Retina (tissue), 1 donor: ENCODE data around the gene ULBP1.
"Not testable (repeated sequence)": the region's sequence is repeated elsewhere in the genome, so short reads cannot be mapped to it uniquely, and the experiment has no call there.

Source experiments
- DNase-seq: peaks from one replicate; pipeline ENCODE4 v3.0.0-alpha.2; 2016

ULBP1 gene

DNA sequence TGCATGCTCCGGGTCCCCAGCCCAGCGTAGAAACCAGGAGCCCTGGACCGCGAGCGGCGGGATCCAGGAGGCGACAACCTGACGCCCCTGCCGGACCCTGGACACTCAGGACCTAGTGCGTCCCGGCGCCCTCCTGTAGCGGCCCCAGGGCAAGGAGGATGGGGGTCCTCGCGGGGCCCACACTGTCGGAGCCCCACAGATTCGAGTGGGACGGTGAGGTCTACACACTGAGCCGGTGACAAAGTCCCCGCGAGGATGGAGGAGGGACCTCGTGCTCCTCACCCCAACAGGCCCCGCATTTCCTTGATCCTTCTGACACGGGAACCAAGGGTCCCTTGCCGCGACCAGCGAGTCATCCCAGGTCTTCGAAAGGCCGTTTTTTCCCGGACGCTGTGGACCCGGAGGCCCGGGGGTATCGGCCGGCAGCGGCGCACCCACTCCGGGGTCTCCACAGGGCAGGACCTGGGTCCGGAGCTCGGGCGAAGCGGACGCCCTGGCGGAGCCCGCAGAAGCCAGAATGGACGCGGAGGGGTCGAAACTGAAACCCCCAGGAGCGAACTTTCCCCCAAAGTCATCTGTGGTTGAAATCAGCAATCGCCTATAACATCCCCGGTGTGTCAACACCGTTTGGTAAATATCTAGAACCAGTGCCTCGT, 9.3 kb upstream of the ULBP1 start:
- not testable (repeated sequence) for DNase-seq

DNA sequence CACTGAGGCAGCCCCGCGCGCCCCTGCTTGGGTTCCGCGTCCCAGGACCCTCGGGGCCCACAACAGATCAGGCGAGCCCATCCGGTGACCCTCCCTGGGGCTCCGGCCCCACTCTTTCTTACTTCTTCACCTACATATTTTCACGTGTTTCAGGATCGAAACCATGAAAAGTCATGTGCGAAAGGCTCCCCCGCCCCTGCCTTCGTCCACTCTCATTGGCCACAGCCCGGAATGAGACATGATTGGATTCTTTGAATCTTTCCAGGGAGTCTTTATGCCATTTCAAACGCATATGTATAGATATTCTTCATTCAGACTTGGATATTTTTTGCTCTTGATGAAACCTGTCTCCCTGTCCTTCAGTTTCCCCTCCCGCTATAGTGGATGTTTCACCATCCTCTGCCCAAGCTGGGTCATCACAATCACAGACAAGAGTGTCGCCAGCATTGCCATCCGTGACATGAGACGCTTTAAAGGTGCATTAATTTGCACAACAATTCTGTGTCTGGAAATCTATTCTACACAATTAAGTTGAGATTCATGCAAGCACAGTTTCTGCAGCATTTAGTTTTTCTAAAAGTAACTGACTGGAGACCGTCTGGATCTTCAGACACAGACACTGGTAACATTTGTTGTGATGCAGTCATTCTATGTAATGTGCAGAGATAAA, 8.6 kb upstream of the ULBP1 start:
- DNase-seq, result not testable (repeated sequence)

DNA sequence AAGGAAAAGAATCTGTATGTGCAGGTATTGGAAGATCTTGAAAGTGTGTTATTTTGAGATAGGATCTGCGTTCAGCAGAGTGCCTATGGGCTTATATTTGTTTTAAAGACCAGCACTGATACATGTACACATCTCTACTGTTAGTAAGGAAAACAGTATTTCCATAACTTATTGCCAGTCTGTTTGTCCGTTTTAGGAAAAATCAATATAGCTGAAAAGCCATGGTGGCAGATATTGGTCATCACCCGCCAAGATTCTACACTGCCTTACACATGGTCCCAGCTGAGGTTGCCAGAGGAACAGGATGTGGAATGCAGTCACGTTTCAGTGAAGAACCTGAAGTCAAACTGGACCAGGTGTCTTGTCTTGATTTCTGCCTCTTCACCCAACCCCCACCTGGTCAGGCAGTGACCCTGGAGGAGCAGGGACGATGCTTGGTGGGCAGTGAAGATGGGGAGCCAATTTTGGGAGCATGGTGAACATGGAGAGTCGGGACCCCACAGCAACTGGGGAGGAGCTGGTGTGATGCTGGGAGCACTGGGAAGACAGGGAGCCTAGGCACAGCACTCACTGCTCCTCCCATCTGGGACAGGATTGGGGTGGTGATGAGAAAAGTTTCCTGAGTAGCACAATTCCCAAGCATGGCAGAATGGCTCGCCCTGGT, 8.0 kb upstream of the ULBP1 start:
- not testable (repeated sequence) for DNase-seq

DNA sequence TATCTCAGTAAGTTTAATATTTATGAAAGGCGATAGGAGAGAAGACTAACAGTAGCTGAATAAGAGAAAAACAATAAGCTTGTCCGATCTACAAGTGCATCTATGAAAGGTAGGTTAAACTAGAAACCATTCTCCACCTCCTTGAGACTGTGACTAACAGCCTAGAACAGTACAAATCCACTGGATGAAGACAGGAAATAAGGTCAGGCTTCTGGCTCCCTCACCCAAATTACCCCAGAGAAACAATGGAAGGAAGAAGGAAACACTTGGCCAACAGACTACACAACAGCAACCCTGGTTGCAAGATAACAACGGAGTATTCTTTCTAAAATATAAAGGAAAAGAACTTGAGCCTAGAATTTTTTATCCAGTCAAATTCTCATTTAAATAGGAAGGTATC, 5.6 kb upstream of the ULBP1 start:
- not testable (repeated sequence) for DNase-seq

DNA sequence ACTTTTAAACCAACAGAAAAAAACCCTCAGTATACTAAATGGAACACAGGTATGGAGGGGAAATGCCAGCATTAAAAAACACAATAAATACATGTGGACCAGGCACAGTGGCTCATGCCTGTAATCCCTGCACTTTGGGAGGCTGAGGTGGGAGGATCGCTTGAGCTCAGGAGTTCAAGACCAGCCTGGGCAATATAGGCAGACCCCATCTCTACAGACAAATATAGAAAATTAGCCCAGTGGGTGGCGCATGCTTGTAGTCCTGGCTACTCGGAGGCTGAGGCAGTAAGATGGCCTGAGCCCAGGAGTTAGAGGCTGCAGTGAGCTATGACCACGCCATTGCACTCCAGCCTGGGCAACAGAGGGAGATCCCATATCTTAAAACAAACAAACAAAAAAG, 3.9 kb upstream of the ULBP1 start:
- not testable (repeated sequence) for DNase-seq

DNA sequence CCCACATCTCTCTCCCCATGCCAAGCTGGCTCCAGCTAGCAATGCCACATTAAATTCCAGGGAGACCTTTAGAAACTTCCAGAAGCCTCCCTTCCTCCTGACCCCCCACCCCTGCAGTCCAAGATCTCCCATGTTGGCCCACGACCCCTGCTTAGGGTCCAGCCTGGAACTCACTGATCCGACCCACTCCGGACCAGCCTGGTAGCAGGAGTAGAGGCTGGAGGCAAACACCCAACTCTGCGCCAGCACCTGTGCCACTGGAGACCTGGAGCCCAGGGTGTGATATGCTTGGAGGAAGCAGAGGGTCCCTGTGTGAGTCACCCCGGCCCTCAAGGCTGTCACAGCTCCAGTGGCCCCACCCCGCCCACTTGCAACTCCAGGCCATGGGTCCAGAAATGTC, 3.3 kb upstream of the ULBP1 start:
- no peak for DNase-seq

DNA sequence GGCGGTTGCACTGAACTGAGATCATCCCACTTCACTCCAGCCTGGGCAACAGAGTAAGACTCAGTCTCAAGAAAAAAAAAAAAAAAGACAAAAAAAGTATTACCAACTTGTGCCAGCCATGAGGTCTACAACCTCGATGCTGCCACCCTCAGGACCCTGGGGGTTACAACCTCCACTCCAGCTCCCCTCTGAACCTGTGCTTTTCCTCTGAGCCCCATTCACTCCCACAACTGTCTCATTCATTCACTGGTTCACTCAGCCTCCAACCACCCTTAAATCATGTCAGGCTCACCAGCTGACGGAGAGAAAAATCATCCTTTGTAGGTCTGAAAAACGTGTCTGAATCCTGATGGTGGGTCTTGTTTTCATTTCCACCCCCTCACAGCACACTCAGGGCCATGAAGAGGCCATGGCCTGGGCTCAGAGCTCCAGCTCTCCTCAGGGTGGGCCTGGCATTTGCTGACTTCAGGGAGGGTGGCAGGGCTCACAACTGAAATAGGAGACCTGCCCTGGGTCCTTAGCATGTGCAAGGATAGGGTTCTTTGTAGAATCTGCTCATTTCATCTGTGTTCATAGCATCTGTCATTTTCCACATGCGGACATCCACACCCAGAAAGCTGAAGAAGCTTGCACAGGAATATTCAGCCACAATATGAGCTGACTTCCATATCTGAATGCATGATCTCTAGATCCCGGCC, 1.9 kb upstream of the ULBP1 start:
- DNase-seq, result no peak

DNA sequence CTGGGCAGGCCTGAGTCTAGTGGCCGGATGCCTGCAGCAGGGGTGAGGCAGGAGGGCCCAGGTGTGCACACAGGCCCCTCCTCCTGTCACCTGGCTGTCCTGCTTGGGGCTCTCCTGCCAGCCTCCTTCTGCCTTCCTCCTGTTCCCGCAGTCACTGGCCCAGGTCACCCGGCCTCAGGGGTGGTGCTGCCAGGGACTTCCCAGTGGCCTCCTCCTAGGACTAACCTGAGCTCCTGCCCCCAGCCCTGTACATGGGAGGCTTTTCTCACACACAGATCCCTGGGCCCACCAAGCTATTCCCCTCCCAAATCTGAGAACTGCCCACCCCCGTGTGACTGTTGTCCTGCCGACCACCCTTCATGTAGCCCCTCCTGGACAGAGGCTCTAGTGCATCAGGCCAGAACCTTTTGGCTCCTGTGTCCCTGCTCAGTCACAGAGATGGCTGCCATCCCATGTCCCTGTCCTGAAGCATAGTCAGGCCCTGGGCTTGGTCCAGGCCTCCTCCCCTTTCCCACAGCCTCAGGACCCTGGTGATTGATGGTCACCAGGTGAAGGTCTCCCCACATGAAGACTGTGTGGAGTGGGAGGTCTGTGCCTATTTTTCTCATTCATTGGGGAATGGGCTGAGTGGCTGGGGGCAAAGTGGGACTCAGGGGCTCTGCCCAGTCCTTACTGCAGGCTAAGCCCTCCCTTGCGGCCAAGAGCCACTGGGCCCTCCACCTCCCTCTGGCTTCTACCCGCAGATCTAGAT, 1.1 kb upstream of the ULBP1 start:
- DNase-seq, result no peak

DNA sequence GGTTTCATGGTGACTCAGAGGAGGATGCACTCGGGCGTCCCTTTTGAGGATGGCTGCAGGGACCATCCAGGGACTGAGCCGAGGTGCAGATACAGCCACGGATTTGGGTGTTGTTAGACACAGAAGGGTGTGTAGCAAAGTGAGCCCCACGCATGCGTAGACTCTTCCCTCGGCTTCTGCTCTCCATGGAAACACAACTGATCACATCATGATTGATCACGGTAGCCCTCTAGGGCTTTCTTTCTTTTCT, 606 bp upstream of the ULBP1 start:
- DNase-seq, result no peak

DNA sequence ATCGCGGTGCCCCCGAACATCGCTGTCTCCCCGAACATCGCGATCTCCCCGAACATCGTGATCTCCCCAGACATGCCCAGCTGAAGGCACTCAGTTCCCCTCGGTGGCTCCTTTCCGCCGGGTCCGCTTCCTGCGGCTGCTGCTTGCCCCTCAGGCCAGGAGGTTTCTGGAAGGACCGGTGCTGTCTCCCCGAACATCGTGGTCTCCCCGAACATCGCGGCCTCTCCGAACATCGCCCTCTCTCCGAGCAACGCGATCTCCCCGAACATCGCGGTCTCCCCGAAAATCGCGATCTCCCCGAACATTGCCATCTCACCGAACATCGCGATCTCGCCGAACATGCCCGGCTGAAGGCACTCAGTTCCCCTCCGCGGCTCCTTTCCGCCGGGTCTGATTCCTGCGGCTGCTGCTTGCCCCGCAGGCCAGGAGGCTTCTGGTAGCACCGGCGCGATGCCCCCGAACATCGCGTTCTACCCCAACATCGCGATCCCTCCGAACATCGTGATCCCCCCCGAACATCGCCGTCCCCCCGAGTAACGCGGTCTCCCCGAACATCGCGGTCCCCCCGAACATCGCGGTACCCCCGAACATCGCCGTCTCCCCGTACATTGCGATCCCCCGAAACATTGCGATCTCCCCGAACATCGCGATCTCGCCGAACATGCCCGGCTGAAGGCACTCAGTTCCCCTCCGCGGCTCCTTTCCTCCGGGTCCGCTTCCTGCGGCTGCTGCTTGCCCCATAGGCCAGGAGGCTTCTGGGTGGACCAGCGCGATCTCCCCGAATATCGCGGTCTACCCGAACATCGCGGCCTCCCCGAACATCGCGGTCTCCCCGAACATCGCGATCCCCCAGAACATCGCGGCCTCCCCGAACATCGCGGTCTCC, 808 bp downstream of the ULBP1 start:
- DNase-seq, result peak; percentile 84

DNA sequence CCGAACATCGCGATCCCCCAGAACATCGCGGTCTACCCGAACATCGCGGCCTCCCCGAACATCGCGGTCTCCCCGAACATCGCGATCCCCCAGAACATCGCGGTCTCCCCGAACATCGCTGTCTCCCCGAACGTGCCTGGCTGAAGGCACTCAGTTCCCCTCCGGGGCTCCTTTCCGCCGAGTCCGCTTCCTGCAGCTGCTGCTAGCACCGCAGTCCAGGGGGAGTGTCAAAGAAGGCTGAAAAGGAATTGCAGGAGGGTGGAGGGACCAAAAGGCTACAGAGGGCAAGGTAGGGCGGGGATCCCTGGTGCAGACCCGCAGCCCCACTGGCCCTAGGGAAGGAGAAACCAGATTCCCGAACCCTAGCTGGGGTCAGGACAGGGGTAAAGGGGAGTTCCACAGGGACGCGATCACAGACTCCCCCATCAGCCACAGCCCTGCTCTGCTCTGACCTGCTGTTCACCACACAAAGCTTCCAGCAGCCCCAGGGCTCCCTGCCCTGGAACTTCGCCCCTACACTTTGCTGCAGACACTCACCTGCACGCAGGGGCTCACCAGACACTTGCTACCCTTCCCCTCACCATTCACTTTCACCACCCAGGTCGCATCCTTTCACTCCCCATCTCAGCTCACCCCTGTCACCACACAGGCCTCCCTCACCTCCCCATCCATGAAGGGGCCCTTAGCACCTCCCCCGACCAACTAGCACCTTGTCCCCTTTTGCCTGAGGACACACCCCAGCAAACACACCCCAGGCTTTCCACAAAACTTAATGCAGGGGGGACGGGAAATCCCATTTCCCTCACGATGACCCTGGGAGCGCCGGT, 1.7 kb downstream of the ULBP1 start:
- peak; percentile 69 for DNase-seq

DNA sequence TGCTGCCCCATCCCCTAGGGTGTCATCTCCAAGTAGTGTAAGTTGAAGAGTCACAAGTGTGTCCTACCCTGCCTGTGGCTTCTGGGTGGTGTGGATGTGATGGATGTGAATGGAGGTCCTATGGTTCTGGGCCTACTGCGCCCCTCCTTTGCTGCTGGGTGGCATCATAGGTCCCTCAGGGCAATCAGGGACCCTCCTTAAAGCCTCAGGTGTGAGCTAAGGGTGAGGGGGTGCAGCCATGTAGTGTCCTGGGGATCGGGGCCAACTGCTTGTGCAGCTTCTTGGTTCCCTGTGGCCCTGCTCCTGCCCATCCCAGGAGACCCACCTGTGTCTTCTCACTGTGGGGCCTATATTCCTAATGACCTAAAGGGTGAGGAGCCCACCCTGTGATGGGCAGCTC, 2.6 kb downstream of the ULBP1 start:
- DNase-seq, result not testable (repeated sequence)

DNA sequence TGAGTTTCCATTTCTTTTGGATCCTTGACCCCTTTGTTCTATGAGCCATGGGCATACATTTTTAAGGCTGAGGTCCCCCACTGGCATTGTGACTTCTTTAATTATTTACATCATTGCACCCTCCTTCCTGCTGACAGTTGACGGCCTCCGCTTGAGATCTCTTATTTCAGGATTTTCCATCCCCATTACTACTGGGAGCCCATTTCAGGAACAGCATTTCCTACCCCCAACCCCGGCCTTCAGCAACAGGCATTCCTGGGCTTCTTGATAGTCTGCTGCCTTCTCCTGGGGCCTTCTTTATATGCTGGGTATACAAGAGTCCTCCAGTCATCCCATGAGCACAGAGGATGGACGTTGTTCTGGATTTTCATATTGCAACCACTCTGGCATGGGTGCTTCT, 3.8 kb downstream of the ULBP1 start:
- DNase-seq, result no peak

DNA sequence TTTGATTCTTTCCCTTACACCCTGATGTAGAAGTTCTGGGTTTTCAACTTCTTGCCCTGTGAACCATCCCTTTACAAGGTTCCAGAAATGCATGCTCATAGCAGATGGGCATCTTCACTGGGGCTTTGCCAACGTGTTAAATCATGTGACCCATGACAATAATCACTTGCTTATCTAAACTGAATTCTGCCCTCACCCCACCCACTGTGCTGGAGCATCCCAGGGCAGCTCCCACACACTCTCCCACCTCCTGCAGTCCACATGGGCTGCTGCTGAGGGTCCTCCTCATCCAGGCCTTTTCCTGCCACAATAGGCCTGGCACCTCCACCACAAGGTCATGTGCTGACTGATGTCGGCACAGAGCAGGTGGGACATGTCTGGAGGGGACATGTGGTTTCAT, 4.3 kb downstream of the ULBP1 start:
- DNase-seq, result not testable (repeated sequence)

DNA sequence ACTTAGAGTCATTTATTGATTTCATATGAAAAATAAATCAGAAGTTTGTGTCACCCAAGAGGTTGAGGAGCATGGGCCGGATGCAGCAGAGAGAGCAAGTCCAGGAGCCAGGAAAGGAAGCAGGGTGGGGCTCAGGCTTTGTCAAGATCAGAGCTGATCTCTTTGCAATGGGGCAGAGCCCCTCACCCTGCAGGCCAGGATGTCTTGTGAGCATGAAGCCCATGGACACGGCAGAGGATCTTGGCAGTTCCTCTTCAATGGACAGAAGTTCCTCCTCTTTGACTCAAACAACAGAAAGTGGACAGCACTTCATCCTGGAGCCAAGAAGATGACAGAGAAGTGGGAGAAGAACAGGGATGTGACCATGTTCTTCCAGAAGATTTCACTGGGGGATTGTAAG, 5.2 kb downstream of the ULBP1 start:
- not testable (repeated sequence) for DNase-seq

DNA sequence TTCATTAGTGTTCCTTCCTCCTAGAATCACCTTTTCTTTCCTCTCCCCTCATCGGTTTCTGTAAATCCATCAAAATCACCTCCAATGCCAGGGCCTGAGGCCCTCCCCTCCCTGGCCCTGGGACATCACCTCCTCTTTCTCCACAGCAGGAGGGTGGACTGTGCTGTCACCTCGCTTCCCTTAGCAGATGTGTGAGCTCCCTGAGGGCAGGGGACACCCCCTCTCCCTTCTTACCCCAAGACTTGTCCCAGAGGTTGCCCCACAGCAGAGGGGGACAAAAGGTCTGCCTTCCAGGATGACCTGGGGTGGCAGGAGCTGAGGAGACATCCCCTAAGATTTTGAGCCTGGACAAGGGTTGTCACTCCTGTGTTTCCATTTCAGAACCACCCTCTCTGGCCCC, 5.9 kb downstream of the ULBP1 start:
- no peak for DNase-seq

DNA sequence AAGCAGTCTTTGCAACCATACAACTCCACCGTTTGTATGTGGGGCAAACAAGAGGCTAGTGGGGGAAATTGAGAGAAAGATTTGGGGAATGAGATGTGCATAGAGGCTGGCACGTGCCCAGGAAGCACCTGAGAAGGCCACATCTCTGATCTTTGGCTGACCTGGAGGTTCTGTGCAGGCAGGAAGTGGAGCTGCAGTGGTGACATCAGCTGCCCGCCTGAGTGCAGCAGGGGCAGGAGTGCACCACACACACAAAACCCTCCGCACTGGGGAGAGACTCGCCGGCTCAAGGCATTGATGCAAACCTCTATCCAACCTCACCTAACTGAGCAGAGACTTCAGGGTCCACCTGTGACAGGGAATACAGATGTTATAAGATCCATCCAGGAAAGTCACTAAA, 10.7 kb downstream of the ULBP1 start:
- DNase-seq, result not testable (repeated sequence)

DNA sequence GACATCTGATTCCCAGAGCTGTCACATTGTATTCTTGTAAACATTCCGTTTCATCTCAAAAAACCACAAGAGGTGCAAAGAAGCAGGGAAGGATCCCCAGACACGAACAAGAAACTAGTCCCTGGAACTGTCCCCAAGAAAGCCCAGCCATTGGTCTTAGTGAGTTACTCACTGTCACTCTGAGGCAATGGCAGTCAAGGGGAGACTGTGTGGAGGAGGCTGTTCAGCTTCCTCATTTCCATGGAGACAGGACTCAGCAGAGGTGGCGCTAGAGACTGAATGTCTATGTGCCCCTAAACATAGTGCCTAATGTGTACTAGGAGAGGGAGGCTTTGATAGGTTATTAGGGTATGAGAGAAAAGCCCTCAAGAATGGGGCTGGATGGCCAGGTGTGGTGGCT, 11.1 kb downstream of the ULBP1 start:
- no peak for DNase-seq

DNA sequence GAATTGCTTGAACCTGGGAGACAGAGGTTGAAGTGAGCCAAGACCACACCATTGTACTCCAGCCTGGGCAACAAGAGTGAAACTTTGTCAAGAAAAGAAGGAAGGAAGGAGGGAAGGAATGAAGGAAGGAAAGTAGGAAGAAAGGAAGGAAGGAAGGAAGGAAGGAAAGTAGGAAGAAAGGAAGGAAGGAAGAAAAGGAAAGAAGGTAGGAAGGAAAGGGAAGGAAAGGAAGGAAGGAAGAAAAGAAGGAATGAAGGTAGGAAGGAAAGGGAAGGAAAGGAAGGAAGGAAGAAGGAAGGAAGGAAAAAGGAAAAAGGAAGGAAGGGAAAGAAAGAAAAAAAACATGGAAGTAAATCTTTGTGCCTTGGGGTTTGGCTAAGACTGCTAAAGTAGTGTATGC, 11.7 kb downstream of the ULBP1 start:
- no peak for DNase-seq

DNA sequence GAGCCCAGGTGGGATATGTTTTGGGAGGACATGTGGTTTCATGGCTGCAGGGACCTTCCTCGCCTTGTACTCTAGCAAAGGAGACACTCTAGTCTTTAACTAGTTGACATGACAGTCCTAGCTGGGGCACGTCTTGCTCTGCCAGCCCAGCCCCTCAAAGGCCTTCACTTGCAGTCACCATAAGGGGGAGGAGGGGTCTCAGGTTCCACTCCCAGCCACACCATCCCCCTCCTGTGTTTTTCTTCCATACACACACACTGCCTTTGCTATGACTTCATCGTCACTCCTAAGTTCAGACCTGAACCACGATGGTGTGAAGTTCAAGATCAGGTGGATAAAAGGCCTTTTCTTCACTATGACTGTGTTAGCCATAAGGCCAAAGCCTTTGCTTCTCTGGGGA, 13.5 kb downstream of the ULBP1 start:
- DNase-seq, result no peak

DNA sequence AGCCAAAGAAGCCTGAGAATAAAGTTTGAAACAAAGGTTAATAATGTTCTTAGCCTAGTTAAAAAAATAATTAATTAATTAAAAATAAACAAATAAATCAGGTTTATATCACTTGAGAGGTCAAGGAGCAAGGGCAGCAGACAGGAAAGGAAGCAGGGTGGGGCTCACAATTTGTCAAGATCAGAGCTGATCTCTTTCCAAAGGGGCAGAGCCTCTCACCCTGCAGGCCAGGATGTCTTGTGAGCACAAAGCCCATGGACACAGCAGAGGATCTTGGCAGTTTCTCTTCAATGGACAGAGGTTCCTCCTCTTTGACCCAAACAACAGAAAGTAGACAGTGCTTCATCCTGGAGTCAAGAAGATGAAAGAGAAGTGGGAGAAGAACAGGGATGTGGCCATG, 14.9 kb downstream of the ULBP1 start:
- no peak for DNase-seq
